Stomach (tissue), 4 donors: Measurements from ENCODE around the gene CHTF18.

Experiments used
- CTCF ChIP-seq, 7 experiments: fragments of 450-650 bp in 4 of 7; fragments of 200-600 bp in 3 of 7; sonication (generic) in 3 of 7; IDR thresholded peaks; one replicate each; pipeline ENCODE4 v1.5.1; 2016 to 2019; ENCODE audit warnings: antibody characterized with exemption in 7 of 7, control low read depth in 2 of 7, mild to moderate bottlenecking in 1 of 7
- EP300 ChIP-seq: sonication (generic); formaldehyde crosslinking; IDR thresholded peaks from one replicate; pipeline ENCODE4 v1.6.1; 2017; ENCODE audit warnings: antibody characterized with exemption
- POLR2A ChIP-seq, 4 donors: fragments of 450-650 bp; IDR thresholded peaks; one replicate each; pipeline ENCODE4 v1.6.1; 2016; ENCODE audit warnings: antibody characterized with exemption in 4 of 4, control low read depth in 2 of 4, mild to moderate bottlenecking in 1 of 4, moderate library complexity in 1 of 4
- POLR2AphosphoS5 ChIP-seq, 3 donors: sonication (generic); formaldehyde crosslinking; IDR thresholded peaks; one replicate each; pipeline ENCODE4 v1.6.1; 2016; ENCODE audit warnings: antibody characterized with exemption in 3 of 3

GRCh38 chr16:780296-780695, 8.1 kb upstream of the CHTF18 start:
- TF ChIP-seq CTCF (IDR thresholded peaks at IDR 0.05) (no peak), POLR2AphosphoS5 (IDR thresholded peaks at IDR 0.05) (no peak), EP300 (no peak), POLR2A (IDR thresholded peaks at IDR 0.05) (no peak)
